Measurements from ENCODE around the gene MAPK8.
A peak's percentile ranks its signal among the peaks of the same experiment; 100 is the strongest.

MAPK8 gene

GRCh38 chr10:48464871-48465736 lies 158.6 kb downstream of the MAPK8 start:
- peak; percentile 60 for DNase-seq

GRCh38 chr10:48465860-48466521 lies 159.5 kb downstream of the MAPK8 start:
- DNase-seq: no peak

- DNase-seq: no peak
These were observed 160.2 kb downstream of the MAPK8 start for GRCh38 chr10:48466611-48467240.

- no peak for DNase-seq
These were observed 161.2 kb downstream of the MAPK8 start for GRCh38 chr10:48467669-48468068.

- no peak for DNase-seq
These were observed 161.8 kb downstream of the MAPK8 start for GRCh38 chr10:48468130-48468790.

GRCh38 chr10:48468866-48469511 lies 162.5 kb downstream of the MAPK8 start:
- no peak for DNase-seq

GRCh38 chr10:48469516-48470020 lies 163.1 kb downstream of the MAPK8 start:
- no peak for DNase-seq

- no peak for DNase-seq
These were observed 163.8 kb downstream of the MAPK8 start for GRCh38 chr10:48470115-48470892.

GRCh38 chr10:48470893-48471805 lies 164.7 kb downstream of the MAPK8 start:
- no peak for DNase-seq

GRCh38 chr10:48472501-48473069 lies 166.1 kb downstream of the MAPK8 start:
- DNase-seq: no peak

GRCh38 chr10:48473704-48474103 lies 167.2 kb downstream of the MAPK8 start:
- DNase-seq: no peak

- DNase-seq: no peak
These were observed 168.4 kb downstream of the MAPK8 start for GRCh38 chr10:48474765-48475365.

- no peak for DNase-seq
These were observed 169.4 kb downstream of the MAPK8 start for GRCh38 chr10:48475943-48476278.

GRCh38 chr10:48476279-48476982 lies 170.0 kb downstream of the MAPK8 start:
- DNase-seq: no peak

- DNase-seq: no peak
These were observed 170.7 kb downstream of the MAPK8 start for GRCh38 chr10:48477141-48477540.

- no peak for DNase-seq
These were observed 171.1 kb downstream of the MAPK8 start for GRCh38 chr10:48477616-48478015.

- no peak for DNase-seq
These were observed 172.0 kb downstream of the MAPK8 start for GRCh38 chr10:48478469-48478868.

GRCh38 chr10:48478980-48479811 lies 172.7 kb downstream of the MAPK8 start:
- no peak for DNase-seq

Data from left hindlimb (tissue), 1 donor.